ENCODE measurements around the gene UBN1. TPM values are rescaled to one million over a fixed set of nuclear protein-coding genes. Genes with fewer than 3 reads are reported as not detected.
A peak's percentile ranks its signal among the peaks of the same experiment; 100 is the strongest.

UBN1 gene
- total RNA-seq, 1 experiment from 2014 or later, result 25.2 TPM

GRCh38 chr16:4859190-4859899 lies 12.1 kb downstream of the UBN1 start:
- DNase-seq (ENCODE audit: extremely low read depth, low read depth), result no peak

DNA sequence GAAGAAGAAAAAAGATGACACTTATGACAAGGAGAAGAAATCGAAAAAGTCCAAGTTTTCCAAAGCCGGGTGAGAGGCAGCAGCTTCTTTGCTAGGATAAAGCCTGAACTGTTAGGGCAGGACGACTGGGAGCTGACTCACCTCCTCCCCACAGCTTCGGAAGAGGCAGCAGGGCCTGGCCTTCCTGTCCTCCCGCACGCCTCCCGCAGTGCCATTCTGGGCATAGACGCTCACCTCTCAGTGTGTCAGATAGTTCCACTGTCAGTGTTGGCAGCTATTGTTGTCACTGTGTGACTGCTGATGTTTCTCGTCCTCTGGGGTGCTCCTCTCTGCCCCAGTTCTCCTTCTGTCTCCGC lies 12.6 kb downstream of the UBN1 start:
- DNase-seq (ENCODE audit: extremely low read depth, low read depth), result no peak

GRCh38 chr16:4860727-4861342 lies 13.6 kb downstream of the UBN1 start:
- DNase-seq (ENCODE audit: extremely low read depth, low read depth), result no peak

DNA sequence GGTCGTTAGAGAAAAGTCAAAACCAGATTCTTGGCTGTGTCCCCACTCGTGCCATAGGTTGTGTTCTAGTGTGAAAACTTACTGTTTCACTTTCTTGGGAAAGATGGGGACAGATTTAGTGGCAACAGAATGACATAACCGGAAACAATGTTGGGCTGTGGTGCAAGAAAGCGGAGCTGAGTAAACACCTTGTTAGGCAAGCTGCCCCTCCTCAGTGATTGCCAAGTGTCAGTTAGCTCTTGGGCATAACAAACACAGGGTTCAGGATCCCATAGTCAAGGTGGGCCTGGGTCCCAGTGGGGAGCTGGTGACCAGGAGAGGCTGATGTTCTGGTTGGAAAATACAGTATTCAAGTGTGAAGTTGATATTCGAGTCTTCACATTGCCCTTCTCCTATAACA lies 15.4 kb downstream of the UBN1 start:
- DNase-seq (ENCODE audit: extremely low read depth, low read depth), result peak; percentile 67

DNA sequence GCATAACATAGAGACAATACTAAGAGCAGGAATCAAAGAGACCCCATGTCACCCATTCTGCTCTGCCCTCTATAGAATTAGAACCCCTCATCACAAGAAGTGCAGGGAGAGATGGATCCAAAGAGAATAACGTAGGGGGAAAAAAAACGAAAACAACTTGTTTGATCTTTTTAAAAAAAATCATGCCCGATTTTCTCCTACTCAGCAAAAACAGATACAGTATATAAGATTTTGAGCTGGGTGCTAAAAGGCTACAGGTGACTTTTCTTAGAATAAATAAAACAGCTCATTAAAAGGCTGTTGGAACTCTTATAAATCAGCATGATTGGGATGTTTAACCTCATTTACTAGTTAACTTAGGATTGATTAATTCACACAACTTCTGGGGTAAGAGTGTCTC lies 17.4 kb downstream of the UBN1 start:
- no peak for DNase-seq (ENCODE audit: extremely low read depth, low read depth)

DNA sequence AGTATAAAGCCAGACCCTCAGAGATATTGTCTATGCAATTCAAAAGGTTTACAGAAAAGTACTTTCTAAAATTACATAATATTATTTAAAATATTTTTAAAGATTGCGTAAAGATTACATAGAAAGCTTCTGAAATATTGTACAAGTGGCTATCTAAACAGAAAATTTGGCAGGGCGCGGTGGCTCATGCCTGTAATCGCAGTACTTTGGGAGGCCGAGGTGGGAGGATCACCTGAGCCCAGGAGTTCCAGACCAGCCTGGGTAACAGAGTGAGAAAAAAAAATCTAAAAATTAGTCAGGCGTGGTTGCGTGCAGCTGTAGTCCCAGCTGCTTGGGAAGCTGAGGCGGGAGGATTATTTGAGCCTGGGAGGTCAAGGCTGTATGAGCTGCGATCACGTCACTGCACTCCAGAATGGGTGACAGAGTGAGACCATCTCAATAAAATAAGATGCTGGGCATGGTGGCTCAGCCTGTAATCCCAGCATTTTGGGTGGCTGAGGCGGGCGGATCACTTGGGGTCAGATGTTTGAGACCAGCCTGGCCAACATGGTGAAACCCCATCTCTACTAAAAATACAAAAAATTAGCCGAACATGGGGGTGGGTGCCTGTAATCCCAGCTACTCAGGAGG lies 18.1 kb downstream of the UBN1 start:
- DNase-seq (ENCODE audit: extremely low read depth, low read depth), result no peak

- no peak for DNase-seq (ENCODE audit: extremely low read depth, low read depth)
These were observed 19.3 kb downstream of the UBN1 start for GRCh38 chr16:4866586-4866985.

DNA sequence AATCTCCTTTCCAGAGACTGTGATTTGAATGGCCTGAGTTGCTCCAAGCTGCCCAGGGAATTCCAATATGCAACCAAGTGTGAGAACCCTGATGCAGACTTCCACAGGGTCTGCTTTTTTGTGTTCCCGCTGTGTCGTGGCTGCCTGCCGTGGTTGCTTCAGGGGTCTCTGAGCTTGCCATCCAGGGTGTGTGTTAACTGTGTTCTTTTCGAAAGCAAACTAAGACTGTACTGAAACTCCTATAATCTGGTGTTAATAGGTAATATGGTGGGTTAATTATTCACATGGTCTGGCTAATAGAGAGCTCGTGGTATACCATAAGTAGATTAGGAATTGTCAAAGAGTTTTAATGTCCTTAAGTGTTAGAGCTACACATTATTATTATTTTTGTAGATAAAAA lies 20.7 kb downstream of the UBN1 start:
- DNase-seq (ENCODE audit: extremely low read depth, low read depth), result no peak

- DNase-seq (ENCODE audit: extremely low read depth, low read depth), result no peak
These were observed 21.3 kb downstream of the UBN1 start for GRCh38 chr16:4868535-4868934.

DNA sequence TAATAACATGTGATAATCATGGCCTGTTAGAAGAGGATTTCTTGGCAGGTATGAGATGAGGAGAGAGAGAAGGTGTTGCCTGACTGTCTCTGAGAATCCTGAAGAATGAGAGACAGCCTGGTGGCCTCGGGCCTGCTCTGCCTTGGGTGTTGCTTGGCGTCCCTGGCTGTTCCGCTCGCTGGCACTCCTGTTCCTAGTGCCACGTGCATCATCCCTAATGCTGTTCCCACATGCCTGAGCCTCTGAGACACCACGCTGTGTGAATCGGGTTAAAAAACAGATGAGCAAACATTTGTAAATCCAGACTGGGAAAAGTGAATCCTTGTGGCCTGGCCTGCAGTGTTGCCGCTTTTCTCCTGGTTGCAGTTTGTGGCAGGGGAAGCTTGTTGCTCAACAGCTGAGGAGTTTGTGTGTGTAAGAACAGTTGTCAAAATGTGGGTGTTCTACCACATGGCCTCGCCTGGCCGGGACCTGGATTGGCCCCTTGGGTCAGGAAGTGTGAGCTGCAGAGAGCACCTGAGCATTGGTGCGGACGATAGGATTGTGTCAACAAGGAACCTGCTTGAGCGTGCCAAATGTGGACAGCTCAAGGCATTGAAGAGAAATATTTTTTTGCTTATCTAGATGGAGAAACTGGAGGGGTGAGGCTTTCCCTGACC lies 22.0 kb downstream of the UBN1 start:
- no peak for DNase-seq (ENCODE audit: extremely low read depth, low read depth)

DNA sequence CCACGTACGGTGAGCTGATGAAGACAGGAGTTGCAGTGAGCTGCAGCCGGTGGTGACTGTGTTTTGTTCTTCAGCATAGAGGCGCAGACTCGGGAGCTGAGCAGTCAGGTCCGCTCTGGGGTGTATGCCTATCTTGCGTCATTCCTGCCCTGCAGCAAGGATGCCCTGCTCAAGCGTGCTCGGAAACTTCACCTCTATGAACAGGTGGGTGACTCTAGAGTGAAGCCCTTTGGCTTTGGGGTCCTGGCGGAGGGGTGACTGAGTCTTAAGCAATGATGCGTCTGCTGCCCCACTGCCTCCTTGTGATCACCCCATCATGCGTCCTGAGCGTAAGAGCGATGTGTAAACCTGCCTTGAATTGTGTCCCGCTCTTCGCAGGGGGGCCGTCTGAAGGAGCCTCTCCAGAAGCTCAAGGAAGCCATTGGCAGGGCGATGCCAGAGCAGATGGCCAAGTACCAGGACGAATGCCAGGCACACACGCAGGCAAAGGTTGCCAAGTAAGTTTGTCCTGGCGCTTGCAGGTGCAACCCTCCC lies 22.9 kb downstream of the UBN1 start:
- DNase-seq (ENCODE audit: extremely low read depth, low read depth), result no peak

DNA sequence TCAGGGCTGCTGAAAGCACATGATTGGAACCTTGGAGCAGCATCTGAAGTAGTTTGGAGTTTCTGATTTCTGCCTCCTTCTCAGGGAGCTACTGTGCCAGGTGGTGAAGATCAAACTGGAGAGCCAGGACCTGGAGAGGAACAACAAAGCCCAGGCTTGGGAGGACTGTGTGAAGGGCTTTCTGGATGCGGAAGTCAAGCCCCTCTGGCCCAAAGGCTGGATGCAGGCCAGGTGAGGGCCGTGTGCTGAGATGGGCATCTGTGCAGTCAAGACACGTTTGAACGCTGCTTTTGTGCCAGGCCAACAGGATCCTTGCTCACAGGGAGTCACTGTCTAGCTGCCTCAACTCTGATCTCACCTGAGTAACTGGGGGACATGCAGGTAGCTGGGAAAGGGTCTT lies 23.8 kb downstream of the UBN1 start:
- no peak for DNase-seq (ENCODE audit: extremely low read depth, low read depth)

- no peak for DNase-seq (ENCODE audit: extremely low read depth, low read depth)
These were observed 25.8 kb downstream of the UBN1 start for GRCh38 chr16:4873091-4873490.

DNA sequence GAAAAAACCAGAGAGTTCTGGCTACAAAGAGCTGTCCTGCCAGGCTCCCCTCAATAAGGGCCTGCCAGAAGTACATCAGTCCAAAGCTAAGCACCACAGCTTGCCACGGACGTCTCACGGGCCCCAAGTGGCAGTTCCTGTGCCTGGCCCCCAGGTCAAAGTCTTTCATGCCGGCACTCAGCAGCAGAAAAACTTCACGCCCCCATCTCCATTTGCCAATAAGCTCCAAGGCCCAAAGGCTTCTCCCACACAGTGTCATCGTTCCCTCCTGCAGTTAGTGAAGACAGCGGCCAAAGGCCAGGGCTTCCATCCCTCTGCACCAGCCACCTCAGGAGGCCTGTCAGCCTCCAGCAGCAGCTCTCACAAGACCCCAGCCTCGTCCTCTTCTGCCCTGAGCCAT lies 27.4 kb downstream of the UBN1 start:
- DNase-seq (ENCODE audit: extremely low read depth, low read depth), result no peak

GRCh38 chr16:4876646-4877379 lies 29.5 kb downstream of the UBN1 start:
- no peak for DNase-seq (ENCODE audit: extremely low read depth, low read depth)

DNA sequence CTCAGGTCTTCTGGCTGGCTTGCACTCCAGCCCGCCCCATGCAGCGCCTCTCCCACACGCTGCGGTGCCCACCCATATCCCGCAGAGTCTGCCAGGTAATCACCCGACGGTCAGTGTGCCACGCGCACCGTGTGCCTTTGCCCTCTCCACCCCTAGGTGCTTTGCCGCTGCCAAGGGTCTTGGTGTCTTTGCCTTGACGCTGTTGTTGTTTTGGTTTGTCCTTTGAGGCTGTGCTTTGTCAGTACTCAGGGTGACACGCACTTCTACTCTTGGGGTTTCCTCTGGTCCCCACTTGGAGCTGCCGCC lies 30.1 kb downstream of the UBN1 start:
- DNase-seq (ENCODE audit: extremely low read depth, low read depth), result no peak

- no peak for DNase-seq (ENCODE audit: extremely low read depth, low read depth)
These were observed 31.8 kb downstream of the UBN1 start for GRCh38 chr16:4879049-4879448.

DNA sequence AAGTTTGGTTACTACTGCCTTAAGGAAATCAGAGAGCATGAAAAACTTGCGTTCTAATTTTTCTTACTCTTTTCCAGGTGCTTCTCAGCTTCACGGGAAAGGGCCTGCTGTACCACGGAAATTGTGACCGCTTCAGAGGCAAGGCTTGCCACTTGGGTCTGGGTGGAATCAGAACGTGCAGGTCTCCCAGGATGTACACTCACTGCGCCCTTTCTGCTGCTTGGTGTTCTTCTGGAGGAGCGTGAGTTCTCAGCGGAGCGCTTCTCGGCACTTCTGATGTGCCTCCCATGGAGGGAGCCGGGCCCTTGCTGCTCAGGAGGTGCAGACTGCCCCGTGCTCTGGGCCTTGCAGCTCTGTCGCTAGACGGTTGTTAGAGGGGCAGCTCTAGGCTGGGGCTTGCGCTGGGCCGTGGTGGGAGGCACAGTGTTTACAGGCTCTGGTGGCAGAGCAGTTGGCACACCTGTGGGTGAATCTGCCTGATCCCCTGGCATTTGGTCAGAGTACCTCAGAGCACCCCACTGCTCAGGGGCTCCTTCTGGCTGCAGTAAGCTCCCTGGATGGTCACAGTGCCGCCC lies 32.8 kb downstream of the UBN1 start:
- DNase-seq (ENCODE audit: extremely low read depth, low read depth), result no peak

- DNase-seq (ENCODE audit: extremely low read depth, low read depth), result no peak
These were observed 34.8 kb downstream of the UBN1 start for GRCh38 chr16:4882000-4882632.

DNA sequence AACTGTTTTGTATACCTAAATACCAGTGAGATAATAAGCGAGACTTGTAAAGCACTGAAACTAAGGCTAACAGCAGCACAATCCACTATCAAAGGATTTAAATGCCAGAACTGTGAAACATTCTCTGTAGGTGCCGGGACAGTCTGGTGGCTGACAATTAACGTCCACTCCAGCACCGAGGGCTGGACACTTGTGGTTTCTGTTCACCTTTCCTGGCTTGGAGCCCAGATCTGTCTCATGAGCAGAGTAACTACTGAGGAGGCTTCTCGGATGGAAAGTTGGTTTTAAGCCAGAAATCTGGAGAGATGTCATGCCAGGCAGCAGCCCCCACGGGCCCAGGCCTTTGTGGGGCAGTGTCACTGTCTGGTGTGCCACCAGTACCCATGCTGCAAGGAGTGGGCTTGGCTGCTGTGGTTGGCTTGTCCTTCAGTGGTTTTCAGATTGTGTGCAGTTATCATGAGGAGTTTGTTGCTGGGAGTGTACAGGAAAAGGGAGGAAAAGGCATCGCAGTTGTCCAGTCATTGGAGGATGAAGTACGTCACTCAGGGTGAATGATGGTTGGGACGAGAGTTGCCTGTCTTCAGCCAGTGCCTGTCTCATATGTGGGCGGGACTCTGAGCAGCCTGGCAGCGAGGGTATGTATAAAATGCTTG lies 35.5 kb downstream of the UBN1 start:
- DNase-seq (ENCODE audit: extremely low read depth, low read depth), result no peak

Data from NCI-H460 (cell line).